GM19099 (cell line): ENCODE results near the gene SMIM21.

Experiments used
- POLR2A ChIP-seq: IDR thresholded peaks from 3 replicates; pipeline ENCODE4 v1.6.1; 2011; ENCODE audit warnings: low read depth; ENCODE audit not compliant: insufficient read length; ENCODE audit errors: extremely low read depth

The SMIM21 gene

DNA sequence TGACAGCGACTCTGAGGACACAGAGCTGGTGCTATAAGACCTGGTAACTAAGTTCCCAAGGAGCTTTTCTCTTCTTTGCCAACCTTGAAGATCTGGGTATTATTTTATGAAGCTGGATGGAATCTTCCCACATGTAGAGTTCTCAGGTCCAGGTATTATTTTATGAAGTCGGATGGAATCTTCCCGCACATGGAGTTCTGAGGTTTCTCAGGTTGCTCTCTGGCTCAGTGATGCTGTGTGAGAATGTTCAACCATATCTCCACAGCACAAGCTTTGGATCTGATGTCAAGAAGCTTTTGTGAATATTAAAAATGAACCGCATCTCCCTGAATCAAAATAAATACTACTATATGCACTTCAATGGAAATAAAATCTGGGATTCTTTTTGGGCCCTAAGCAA is at the start of gene SMIM21:
TSS of gene SMIM21 (minus strand) at position 101 of the 400 bp plus-strand sequence. CDS start 140 bp downstream, outside the sequence.
- TF ChIP-seq POLR2A: no peak

DNA sequence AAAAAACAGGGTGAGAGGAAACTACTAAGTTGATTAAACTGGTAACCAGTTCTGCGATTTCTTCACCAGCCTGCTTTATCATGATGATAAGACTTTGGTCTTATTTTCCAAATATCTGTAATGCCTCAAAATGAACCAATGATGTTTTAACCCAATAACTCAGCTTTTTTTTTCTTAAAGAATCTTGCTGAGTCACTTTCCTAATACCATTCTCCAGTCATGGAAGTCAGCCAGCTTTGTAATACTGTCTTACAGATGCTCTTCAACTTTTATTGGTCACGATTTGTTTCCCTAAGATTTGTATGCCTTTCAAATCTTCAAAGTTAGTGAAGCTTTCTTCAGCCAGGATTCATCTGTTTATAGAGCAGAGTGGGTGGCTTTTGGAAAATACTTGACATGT is 47.7 kb upstream of the SMIM21 start:
- no peak for TF ChIP-seq POLR2A

DNA sequence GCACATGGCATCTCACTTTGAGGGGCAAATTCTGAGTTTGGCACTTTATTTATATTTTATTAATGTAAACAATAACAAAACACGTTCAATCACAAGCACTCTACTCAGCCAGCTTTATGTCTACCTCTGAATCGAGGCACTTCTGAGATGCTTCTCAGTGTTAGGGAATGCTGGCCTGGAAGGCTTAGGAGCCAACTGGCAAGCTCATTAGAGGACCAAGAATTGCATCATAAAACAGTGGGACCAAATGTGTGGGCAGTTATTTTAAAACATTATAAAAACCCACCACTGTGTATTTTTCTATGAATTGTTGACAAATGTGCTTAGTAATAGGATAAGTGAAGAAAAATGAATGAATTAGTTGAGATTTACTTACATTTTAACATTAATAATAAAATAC is 46.8 kb upstream of the SMIM21 start:
- no peak for TF ChIP-seq POLR2A

DNA sequence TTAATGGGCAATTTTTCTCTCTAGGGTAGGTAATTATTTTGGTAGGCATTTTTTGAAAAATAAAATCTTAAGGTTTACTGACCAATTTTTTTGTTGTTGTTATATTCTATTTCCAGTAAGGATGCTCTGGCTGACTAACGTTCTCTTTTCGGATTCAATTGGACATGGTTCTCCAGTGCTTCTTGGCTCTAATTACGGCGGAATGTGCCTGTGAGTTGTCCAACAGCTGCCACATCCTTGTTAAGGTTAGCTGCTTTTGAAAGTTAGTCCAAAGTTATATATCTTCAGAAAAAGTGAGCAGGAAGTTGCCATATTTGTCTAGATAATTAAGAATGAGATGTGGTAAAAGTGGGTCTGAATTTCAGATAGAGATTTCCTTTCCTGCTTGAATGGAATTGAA is 45.8 kb upstream of the SMIM21 start:
- TF ChIP-seq POLR2A: no peak

DNA sequence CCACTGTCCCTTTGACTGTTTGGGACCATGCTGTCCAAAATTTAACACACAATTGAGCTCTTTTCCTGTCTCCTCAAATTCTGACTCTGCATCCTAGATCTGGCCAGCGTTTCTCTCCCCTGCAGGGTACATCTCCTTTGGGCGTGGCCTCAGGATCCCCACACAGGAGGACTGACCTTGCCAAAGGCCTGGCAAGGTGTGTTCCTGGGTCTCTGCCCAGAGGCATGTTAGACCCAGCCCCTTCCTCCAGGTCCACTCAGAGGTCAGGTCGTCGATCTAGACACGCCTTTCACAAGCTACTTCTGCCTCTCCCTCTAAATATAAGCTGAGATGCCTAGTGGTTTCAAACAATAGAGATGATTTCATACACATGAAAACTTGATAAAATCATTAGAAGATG is 45.4 kb upstream of the SMIM21 start:
- TF ChIP-seq POLR2A: no peak

DNA sequence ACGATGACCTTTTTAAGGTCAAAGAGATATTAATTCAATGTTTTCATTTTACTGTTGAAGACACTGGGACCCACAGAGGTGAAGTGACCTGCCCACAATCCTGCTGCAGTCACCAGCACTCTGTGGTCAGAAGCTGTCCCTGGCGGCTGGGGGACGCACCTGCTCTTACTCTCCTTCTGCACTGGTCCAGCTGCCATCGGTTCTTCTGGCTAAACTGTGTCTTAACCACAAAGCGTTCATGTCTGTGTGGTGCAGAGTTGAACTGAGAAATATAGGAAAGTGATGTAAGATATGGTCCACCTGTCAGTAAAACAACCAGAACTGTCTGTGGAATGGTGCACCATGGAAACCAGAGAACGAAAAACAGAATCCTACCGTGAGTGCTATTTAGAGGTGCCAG is 44.9 kb upstream of the SMIM21 start:
- TF ChIP-seq POLR2A: no peak

DNA sequence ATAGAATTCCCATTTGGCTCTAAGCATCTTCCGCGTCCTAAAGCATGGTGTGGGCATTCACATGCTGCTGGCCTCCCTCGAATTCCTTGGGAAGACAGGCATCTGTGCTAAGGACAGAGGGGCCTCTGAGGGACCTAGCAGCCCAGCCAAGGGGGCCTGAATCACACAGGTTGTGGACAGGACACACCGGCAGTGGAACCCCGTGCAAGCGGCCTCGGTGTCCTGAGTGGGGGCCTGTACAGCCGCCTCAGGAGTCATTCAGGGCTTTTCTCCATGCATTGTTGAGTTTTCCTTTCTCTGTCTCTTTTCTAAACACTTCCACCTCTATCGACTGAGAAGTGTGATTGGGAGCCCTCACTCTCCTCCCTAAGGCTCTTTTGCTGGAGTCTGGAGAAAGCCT is 44.3 kb upstream of the SMIM21 start:
- no peak for TF ChIP-seq POLR2A

DNA sequence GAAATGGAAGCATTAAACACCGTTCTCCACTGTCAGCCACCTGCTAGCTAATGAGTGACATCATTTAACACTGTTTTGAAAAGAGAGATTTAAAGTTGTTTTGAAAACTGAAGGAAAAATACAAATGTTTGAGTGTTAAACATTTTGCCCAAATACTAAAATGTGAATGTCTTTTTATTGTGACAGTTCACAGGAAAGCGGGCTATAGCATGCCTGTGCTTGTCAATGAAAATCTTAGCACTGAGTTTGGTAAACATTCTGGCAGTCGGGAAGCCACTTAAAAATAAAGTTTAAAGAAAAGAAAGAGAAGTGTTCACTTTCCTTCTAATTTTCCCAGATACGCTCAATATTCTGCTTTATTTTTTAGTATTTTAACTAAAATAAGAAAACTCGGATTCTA is 40.3 kb upstream of the SMIM21 start:
- no peak for TF ChIP-seq POLR2A

DNA sequence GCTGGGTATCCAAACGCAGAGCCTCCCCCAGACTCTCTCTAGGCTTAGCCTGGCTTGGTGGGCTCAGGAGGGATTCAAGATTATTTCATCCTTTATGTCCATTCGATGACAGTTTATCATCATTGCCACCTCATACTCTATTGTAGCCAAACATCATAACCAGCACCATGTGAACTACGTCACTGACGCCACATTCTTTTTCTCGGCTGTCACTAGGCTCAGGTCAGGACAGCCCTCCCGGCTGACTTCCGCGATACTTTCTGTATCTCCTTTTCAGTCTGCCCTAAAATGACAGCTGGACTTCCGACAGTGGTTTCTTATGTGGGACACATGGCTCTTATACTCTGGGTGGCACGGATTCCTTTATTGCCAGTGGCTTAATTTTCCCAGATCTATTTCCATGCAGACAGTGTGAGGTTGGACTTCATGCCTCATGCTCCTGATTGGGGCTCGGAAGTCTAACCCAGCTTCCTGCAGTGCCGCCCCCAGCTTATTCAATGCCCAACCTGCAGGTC is 39.8 kb upstream of the SMIM21 start:
- no peak for TF ChIP-seq POLR2A

DNA sequence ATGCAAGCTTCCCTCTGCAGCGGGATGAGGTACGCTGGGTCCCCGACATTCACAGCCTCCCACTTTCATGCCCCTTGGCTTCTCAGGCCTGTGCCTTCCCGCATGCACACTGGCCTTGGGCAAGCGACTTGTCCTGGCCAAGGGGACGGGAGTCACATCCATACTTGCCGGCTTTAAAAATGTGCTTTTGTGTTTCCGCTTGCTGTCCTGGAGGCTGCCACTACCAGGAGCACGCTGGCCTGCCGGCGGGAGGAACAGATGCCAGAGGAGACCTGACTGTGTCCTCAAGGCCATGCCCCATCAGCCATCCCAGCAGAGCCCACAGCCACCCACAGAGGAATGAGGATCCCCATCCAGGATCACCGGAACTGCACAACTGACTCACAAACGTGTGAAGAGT is 36.9 kb upstream of the SMIM21 start:
- TF ChIP-seq POLR2A: no peak

DNA sequence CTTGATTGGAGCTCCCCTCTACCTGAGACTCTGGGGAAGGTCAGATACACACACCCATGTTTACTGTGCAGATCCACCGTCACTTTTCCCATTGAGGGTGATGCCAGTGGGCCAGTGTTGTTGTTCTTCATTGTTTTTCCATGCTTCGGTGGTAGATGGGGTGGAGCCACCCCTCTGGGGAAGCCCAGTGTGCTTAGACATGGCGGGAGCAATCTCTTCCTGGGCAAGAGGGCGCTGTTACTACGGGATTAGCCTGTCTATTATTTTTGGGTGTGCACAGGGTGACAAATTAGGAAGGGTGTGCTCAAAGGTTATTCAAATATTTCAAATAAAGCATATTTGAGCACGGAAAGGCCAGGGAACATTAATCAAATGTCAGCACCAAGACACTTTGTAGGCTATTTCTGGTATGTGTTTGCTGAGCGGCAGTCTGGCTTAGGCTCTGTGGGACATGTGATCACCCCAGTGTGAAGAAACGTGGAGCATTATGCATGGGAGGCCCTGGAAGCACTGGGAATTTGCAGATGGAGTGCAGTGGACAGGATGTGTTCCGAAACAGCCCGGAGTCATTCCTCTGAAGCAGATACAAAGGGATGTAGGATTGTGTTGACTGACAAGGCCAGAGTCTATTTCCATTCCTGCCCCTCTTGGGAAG is 34.8 kb upstream of the SMIM21 start:
- no peak for TF ChIP-seq POLR2A

DNA sequence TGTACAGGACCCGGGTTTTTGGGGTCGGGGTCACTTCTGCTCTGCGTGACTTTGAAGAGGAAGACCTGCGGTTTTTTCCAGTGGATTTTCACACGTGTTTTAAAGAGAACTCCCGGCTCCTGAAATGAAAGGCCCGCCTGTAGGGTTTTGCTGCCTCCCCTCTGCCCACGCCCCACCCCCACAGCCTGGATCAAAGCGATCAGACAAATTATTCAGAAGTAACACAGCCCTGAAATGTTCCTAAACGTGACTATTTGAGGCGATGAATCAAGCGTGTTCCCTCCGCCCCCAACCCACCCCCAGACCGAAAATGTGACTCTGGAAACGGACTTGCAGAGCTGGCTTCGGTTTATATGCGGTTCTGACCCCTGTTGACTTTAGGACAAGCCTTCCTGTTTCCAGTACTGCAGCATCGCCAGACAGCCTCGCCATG is 28.7 kb upstream of the SMIM21 start:
- no peak for TF ChIP-seq POLR2A

DNA sequence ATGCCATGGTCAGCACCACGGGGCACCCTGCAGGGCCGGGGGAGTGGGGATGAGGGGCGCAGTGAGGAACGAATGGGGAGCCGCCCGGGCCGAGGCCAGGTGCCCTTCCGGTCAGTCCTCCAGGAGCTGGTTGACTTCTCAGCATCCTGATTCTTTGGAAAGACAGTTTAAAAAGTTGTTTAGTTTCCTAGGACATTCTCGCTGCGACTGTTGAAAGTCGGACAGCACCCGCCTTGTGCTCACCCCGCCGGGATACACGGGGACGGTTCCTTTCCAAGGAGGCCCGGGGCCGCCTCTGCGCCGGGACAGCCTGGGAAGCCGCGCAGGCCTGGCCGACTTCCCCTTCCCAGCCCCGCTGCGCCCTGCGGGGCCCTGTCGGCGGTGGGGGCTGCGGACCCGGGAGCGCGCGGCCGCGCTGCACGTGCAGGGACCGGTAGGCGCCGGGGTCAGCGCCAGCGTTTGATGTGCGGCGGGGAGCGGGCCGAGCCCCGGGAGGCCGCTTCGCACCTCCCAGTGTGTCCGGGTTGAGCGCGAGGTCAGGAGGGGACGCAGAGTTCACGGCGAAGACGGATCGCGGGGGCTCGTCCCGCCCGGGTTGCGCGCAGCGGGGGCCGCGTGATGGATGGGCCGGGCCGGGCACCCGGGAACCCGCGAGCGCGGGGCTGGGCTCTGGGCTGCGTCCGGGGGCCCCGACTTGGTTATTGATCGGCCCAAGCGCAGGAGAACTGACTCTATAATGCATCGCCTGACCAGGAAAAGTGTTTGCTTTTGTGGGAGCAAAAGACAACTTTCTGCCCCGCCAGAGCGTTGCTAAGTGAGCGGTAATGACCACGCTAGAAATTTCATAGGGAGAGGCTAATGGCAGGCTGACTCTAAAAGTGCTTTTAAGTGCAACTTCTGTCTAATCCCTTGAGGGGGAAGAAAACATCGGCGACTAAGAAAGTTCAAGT is 28.0 kb upstream of the SMIM21 start:
- no peak for TF ChIP-seq POLR2A

DNA sequence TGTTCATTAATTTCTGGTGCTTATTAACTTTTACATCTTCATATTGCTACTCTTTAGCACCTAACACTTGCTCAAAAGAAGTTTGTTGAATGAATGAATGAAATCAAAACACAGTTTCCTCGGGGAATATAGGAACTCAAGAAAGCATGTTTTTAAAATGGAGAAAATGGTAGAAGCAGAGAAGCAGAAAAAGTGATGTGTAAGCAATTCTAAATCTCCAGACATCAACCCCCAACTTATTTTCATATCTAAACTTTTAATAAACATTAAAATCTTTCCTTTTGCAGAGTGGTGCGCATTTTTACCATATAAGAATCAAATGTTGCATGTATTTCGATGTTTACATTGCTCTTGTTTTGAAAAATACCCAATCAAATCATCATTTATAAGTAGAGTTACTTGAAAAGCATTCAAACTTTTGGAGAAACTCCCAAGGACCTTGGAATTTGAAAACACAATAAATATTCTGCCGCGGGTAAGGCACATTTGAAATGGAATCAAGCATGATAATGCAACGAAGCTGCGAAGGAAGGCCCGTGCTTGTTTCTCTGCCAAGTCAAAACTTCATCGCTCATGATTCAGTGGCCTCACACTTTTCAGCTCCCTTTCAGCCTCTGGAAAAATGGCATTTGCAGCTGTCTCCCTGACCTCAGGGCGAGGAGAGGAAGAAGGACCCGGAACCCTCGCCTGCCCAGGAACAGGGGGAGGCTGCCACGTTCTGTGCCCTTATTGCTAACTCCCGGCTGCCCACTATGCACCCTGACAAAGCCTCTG is 26.7 kb upstream of the SMIM21 start:
- no peak for TF ChIP-seq POLR2A

DNA sequence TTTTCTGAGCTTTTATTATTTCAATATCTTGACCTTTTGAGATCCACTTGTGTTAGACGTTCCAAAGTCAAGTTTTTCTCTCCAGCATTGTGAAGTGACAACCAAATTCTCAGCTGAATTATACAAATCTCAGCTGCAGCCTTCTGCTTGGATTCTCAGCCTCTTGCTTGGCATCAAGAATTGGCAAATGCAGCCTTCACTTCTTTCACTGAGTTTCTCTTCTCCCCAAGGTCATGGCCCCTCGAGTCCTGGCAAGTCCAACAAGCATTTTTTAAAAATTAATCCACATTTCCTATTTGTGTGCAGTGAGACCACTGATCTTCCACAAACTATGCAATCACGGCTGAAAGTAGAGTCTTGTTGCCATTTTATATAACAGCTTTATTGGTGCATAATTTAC is 23.4 kb upstream of the SMIM21 start:
- TF ChIP-seq POLR2A: no peak

DNA sequence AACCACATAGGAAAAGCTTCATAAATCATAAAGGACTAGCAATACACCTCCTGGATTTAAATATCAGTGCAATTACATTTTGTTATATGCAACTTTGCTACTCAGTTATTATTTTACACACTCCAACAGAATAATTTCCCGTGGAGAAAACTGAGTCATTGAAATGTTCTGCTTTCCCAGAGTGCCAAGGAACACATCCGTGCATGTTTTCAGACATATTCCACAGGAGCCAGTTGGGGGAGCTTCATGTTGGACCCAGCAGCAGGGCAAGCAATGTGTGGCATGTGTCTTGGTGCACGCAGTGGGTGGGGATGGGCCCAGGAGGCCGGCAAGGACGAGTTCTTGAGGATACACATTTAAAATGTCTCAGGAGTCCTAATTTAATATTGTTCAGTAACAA is 14.4 kb upstream of the SMIM21 start:
- no peak for TF ChIP-seq POLR2A

DNA sequence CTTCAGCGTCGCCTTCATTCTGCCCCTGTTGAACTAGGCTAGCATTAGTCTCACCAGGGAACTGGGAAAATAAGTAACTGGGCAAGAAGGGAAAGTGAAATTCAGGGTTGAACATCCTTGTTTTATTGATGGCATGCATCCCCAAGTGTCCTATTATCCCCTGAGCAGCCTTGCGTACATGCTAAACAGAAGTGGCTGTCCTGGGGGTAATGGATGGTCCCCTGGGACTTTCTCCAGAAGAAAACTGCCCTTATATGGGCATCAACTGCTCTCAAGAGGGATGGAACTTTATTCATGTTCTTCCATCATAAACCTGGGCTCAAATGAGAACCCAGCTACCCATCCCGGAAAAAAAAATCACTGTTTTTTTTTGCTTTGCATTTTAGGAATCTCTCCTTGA is 11.8 kb upstream of the SMIM21 start:
- TF ChIP-seq POLR2A: no peak
